Ovary (tissue), 3 donors: Measurements from ENCODE around the gene BTBD3.

Source experiments
- EP300 ChIP-seq: sonication (generic); formaldehyde crosslinking; IDR thresholded peaks from one replicate; pipeline ENCODE4 v1.6.1; 2017; ENCODE audit warnings: antibody characterized with exemption
- POLR2A ChIP-seq: fragments of 450-650 bp; IDR thresholded peaks from one replicate; pipeline ENCODE4 v1.6.1; 2017; ENCODE audit warnings: antibody characterized with exemption, mild to moderate bottlenecking, moderate library complexity
- TF ChIP-seq, protein P1 (sequence below), 3 donors: fragments of 450-650 bp in 2 of 3; fragments of 200-600 bp in 1 of 3; IDR thresholded peaks; one replicate each; pipeline versions ENCODE4 v1.5.1 to v1.8.0; 2016 to 2022; ENCODE audit warnings: antibody characterized with exemption in 3 of 3, mild to moderate bottlenecking in 1 of 3
- donor health status: DM: no; HTN: no; CAD: no.

DNA sequence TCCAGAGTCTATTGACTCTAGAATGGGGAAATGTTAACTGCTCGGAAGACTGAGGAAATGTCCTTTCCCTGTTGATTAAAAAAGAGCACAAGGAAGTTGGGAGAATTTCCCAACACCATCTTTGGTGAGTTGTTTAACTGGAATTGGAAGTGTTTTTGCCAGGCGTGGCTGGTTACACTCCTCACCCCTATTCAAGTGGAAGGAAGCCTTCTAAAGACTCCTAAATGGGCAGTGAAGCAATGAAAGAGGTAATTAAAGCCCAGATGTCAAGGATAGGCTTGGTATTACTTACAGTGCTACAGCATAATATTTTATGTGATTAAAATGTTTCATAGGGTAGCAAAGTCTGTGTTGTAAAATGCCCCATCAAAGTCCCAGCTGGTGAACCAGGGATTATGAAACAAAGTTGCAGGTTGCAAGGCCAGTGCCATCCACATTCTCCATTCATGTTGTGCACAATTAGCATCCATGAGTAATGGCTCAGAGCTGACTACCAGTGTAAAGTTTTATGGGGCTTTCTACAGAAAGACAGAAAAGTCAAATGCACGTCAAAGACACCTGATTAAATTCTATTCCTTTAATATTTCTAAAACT is 52.6 kb downstream of the BTBD3 start:
- TF ChIP-seq, protein P1, sequence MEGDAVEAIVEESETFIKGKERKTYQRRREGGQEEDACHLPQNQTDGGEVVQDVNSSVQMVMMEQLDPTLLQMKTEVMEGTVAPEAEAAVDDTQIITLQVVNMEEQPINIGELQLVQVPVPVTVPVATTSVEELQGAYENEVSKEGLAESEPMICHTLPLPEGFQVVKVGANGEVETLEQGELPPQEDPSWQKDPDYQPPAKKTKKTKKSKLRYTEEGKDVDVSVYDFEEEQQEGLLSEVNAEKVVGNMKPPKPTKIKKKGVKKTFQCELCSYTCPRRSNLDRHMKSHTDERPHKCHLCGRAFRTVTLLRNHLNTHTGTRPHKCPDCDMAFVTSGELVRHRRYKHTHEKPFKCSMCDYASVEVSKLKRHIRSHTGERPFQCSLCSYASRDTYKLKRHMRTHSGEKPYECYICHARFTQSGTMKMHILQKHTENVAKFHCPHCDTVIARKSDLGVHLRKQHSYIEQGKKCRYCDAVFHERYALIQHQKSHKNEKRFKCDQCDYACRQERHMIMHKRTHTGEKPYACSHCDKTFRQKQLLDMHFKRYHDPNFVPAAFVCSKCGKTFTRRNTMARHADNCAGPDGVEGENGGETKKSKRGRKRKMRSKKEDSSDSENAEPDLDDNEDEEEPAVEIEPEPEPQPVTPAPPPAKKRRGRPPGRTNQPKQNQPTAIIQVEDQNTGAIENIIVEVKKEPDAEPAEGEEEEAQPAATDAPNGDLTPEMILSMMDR (IDR thresholded peaks at IDR 0.05) = no peak
- TF ChIP-seq POLR2A (no peak), EP300 (no peak)
